PC-9 (cell line): Measurements from ENCODE around the gene UBE2E2.

Experiments
- EZH2 ChIP-seq: fragments of 200-600 bp; sonication (generic); IDR thresholded peaks from 2 replicates; pipeline ENCODE4 v1.8.0; 2017; ENCODE audit warnings: antibody characterized with exemption, low read depth
- TF ChIP-seq, protein P1 (sequence below): fragments of 200-600 bp; sonication (generic); conservative IDR thresholded peaks from 2 replicates; pipeline ENCODE4 v1.6.1; 2017; ENCODE audit warnings: mixed run types, antibody characterized with exemption, mild to moderate bottlenecking, moderate library complexity

- TF ChIP-seq, protein P1, sequence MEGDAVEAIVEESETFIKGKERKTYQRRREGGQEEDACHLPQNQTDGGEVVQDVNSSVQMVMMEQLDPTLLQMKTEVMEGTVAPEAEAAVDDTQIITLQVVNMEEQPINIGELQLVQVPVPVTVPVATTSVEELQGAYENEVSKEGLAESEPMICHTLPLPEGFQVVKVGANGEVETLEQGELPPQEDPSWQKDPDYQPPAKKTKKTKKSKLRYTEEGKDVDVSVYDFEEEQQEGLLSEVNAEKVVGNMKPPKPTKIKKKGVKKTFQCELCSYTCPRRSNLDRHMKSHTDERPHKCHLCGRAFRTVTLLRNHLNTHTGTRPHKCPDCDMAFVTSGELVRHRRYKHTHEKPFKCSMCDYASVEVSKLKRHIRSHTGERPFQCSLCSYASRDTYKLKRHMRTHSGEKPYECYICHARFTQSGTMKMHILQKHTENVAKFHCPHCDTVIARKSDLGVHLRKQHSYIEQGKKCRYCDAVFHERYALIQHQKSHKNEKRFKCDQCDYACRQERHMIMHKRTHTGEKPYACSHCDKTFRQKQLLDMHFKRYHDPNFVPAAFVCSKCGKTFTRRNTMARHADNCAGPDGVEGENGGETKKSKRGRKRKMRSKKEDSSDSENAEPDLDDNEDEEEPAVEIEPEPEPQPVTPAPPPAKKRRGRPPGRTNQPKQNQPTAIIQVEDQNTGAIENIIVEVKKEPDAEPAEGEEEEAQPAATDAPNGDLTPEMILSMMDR = no peak
- TF ChIP-seq EZH2 = no peak
These were observed 363.4 kb downstream of the UBE2E2 start for GRCh38 chr3:23566499-23566898.
